Skeletal muscle cell (primary cell): ENCODE results near the gene UBL7.
A peak's percentile ranks its signal among the peaks of the same experiment; 100 is the strongest.

Experiments used
- DNase-seq: peaks from one replicate; pipeline ENCODE4 v3.0.0-alpha.2; 2010; ENCODE audit warnings: low read depth
- H3K4me3 ChIP-seq: 2 replicates; pipeline ENCODE4 v1.5.1; 2011; ENCODE audit warnings: low read depth, mild to moderate bottlenecking, control low read depth, low read length, moderate library complexity

The UBL7 gene

DNA sequence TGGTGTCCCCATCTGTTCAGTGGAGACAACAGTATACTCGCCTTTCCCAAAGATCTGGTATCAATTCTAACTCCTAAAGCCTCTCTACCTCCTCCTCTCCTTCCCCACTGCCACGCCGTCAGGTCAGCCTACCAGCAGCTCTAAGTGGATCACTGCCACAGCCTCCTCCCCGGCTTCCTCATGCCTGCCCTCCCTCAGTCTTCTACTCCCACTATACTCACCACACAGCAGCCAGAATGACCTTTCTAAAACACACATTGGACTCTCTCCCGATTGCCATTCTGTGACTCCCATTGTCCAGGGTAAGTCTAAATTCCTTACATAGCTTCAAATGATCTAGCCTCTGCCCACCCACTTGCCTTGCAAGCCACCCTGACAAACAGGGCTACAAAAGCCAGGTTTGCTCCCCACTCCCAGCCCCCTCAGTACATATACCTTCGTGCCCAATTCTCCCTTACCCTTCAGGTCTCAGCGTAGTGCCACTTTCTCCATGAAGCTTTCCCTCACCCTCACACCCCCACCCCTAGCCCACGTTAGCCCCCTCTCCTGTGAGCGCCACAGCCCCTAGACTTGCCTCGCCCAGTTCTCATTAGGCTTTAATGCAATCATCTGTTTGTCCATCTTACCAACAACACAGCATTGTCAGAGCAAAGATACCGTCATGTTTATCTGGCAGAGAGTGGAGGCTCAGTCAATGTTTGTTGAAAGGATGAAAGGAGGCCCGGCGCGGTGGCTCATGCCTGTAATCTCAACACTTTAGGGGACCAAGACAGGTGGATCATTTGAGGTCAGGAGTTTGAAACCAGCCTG, 17.7 kb downstream of the UBL7 start:
- no peak for DNase-seq
- no peak overlapping the region for H3K4me3 ChIP-seq

DNA sequence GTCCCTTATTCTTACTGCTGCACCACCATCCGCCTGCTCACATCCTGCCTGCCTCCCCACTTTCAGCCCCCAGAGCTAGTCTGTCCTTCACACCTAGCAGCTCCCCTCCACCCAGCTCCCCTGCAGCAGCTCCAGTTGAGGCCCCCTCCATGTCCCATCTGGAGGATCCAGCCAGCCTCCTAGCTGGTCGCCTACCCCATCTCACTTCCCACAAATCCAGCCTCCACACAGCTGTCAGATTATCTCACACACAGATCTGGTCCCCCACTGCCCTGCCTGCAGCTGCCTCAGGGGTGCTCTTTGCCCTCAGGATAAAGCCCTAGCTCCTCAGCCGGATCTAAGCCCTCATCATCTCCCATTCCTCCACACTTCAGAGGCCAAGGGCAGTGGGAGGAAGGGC, 18.4 kb downstream of the UBL7 start:
- H3K4me3 ChIP-seq: no peak overlapping the region

DNA sequence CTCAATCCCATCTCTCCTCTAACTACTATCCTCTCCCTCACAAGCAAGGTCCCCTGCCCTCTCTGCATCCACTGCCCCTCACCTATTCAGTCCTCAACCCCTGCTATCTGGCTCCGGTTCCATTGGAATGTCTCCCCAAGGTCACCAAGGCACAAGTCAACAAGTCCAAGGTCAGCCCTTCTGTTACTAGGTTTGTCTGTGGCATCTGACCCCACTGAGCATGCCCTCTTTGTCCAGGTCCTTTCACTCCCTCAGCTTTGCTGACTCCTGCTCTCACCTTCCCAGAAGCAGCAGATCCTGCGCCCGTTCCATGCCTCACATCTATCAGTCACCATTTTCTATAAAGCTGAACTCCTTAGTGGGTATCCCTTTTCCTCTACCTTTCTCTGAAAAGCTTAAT, 18.9 kb downstream of the UBL7 start:
- no peak overlapping the region for H3K4me3 ChIP-seq
- no peak for DNase-seq

More for the DNA sequence above, 18.4 kb downstream of the UBL7 start:
- DNase-seq: no peak

DNA sequence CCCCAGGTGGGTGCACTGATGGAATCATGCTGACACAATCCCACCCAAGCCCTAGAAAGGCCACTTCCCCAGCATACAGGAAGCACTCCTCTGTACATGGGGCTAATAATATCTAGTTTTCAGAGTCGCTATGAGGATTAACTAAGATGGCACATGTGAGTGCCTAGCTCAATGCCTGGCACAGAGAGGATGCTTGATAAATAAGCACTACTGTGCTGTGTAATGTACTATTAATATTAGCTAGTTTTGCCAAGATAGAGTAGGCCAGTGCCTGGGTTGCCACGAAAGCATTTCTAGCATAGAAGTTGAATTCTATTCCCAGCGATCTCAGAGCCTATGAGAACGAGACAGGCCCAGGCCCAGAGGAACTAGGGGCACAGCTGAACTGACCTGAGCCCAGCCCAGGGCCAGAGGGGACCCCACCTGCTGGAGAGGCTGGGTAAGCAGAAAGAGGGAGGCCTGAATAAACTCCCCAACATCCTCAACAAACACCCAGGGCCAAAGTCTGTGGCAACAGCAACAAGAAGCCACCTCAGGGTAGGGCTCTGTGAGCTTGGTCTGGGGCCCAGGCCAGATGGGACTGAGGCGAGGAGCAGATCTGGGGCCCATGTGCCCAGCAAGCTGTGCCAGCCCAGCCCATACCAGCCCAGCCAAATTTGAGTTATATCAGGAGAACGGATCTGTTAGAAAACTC, 19.6 kb downstream of the UBL7 start:
- no peak for DNase-seq

DNA sequence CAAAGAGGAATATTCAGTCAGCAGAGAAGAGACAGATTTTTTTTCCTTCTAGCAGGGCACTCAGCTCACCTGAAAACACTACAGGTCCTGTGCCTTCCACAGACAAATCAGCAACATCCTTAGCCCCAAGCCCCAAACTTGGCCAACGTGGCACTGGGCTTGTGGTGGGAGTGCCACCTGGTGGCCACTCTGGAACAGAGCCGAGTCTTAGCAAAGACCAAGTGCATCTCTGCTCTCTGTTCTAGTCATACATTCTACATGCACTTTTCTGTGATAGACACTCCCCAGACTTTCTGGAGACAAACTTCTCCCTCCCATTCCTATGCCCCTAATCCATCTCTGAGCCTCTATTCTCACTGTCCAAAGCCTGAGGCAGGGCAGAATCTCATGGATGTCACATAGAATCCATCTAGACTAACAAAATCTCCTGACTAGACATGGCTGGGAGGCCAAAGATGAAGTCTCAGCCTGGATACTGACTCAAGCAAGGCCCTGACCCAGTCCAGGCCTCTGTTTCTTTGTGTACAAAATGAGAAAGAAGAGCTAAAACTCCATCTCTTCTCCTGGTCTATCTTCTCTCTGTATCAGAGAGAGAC, 22.1 kb downstream of the UBL7 start:
- no peak for DNase-seq
- no peak overlapping the region for H3K4me3 ChIP-seq

More for the DNA sequence above, 19.6 kb downstream of the UBL7 start:
- H3K4me3 ChIP-seq: no peak overlapping the region

DNA sequence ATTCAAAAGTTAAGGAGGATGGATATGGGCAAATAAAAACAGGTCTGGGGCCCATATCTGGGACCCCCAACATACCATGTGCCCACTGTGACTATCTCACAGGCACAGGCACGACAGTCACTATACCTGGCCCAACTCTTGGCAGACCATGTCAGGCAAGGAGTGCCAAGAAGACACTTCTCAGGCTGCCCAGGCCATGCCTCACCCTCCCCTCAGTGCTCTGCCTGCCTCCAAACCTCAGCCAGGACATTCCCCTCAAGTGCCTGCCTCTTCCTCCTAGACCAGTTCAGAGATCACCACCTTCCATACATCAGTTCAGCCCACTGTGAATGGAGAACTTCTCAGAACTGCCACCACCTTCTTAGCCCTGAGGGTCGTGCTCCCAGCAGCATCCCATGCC, 22.8 kb downstream of the UBL7 start:
- no peak for DNase-seq
- no peak overlapping the region for H3K4me3 ChIP-seq

DNA sequence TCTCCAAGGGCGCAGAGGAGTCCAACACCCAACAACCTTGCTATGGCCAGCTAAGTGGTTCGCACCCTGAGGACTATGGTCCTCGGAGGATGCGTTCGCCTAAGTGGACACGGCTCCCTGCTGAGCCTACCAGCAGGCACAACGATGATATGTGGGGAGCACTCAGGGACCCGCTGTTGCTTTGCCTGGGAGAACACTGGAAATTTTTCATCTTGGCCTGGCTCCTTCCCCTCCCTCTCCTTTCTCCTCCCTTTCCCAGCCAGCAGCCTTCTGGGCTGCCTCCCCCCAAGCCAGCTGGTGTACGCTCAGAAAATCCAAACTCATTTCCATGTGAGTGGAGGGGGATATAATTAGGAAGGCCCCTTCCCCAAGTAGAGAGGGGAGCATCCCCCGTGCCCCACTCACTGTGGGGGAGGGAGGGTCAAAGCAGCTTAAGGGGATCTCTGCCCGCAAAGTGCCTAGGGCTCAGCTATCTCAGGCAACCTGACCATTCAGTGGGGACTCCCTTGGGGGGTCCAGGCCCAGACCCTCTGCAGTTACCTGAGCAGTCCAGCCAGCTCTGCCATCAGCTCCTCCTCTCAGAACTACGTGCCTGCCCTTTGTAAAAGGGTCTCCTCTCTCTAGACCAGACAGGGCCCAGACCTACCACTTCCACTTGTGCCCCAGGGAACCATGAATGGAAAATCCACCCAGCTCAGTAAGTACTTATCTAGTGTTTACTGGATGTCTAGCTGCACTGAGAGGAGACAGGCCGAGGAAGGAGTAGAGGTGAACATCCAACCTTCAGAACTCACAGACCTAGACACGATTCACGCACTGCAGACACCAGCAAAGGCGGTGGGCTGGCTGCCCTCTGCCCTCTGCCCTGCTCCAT, 26.5 kb downstream of the UBL7 start:
- H3K4me3 ChIP-seq: peak overlapping the region; percentile 87
- no peak for DNase-seq

DNA sequence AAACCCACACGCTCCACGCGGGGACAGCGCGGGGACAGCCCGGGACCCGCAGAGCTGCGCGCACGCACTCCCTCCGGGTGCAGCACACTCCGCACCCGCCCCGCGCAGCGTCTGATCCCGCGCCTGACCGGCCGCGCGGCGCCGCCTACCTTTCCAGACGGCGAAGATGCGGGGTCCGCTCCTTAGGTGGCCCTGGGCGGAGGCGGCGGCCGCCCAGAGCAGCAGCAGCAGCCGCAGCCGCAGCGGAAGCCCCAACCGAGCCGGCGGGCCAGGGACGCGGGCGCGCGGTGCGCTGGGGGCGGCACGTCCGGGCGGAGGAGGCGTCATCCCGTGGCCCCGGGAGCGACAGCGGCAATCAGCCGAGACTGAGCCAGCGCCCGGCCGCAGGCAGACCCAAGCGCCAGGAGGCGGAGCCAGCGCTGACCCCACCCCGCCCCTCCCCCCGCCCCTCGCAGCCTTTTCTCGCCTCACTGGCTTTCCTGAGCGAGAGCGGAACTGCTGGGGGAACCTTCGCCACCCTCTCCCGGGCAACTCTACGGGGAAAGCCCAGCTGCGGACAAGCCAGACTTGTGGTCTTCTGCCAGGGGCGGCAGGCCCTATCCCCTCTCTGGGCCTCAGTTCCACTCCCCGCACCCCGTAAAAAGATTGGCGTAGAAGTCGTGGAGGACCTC, 27.2 kb downstream of the UBL7 start, which contains the start of gene SEMA7A:
TSS of gene SEMA7A (minus strand) at position 367 of the 671 bp plus-strand sequence. CDS start at position 327, 40 bp downstream.
- peak; percentile 39 for DNase-seq
- H3K4me3 ChIP-seq: peak within 1 kb of the TSS; percentile 87

DNA sequence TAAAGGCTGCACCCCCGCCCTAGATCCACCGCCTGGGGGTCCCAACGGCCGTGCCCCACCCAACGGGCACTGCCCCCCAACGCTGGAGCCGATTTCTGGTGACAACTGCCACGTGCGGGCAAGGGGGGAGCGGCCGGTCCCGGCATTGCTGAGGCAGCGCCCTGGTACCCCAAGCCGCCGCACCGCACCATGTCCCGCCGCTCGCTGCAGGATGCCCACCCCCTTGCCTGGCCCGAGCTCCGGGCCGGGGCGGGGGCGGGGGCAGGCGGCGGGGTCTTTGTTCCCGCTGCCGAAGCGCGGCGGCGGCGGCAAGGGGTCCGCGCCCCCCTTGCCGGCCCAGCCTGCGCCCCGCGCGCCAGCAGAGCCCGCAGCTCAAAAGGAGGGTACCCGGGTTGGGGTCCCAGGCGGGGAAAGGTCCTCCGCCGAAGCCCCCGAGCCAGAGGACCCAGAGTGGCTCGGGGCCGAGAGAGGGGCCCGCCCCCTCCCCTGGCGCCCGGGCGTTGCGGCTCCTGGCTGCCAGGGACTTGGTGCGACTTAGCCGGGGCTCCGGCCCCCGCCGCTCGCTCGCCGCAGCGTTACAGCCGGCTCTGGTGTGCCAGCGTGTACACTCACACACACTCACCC, 27.9 kb downstream of the UBL7 start:
- peak overlapping the region; percentile 87 for H3K4me3 ChIP-seq
- DNase-seq: no peak

DNA sequence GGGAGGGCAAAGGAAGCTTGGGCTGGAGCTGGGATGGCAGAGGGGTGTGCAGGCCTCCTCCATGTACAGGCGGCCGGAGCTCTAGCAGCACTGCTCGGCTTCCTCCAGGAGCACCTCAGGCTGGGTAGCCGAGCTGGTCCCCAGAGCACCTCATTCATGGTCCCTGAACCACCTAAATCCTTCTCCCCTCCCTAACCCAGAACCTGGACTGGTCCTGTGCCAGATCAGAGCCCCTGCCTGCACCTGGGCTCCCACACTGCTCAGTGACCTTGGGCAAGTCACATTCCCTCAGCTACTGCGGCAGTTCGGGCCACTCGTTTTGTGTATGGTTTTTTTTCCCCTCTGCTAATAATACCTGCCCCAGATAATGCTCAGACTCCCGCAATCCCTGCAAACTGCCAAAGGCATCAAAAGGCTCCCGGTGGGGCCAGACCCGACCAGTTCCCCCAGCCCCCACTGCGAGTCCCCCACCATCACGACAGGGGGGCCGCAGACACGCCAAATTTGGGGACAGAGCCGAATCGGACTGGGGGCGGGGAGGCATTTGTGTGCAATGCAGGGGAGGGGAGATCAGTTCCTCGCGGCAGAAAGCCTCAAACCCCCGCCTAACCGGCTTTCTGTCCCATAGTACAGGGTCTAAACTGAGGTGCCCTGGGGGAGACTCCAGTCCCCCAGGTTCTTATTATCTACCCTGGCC, 28.5 kb downstream of the UBL7 start:
- DNase-seq: no peak
- H3K4me3 ChIP-seq: peak overlapping the region; percentile 87

DNA sequence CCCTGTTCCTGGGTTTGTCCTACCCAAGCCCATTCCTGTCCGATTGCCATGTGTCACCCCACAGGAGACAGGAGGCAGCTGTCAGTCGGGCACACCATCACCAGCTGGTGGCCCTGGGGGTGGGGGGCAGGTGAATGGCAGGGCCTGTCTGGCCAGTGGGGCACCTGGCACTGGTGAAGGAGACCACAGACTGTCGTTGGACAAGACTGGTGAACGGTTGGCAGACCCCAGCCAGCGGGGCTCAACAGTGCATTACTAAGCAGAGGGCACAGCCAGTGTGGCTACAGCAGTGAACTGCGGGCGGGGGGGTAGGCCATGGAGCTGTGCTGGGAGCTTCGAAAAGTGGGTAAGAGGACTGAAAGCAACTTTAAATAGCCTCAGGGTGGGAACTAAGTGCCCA, 29.3 kb downstream of the UBL7 start:
- peak overlapping the region; percentile 87 for H3K4me3 ChIP-seq

DNA sequence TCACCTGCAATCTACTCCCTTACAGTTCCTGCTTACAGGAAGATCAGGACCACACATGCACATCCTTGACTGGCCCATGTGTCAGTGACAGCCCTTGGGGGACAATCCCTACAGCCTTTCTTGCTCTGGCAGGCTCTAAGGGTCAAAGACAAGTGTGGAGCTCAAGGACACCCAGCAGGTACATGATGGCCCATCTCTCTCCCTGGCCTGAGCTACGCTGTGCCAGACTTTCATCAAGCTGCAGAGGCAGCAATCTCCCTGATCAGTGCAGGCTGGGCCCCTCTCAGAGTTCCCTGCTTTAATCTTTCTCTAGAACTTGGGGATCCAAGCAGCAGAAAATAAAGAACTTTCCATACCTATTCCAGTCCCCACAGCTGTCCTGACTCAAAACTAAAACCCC, 29.8 kb downstream of the UBL7 start:
- H3K4me3 ChIP-seq: peak overlapping the region; percentile 87
- no peak for DNase-seq

More for the DNA sequence above, 29.3 kb downstream of the UBL7 start:
- no peak for DNase-seq

DNA sequence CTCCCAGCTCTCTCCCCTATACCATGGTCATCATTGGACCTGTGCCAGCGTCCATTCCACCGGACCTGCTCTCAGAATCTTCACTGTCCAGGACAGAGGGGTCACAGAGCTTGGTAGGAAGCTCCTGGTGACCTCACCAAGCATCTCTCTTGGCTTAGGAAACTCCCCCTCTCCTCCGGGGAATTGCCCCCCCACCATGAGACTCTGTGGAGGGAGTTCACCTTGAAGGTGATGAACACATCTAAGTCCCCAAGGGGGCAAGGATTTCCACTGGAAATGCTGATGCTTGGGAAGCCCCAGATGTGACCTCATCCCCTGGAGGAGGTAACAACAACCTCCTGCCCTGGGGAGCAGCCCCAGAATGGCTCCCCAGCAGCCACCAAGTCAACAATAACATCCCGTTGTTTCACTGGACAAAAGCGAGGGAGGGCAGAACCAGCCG, 30.4 kb downstream of the UBL7 start:
- no peak overlapping the region for H3K4me3 ChIP-seq
- no peak for DNase-seq

DNA sequence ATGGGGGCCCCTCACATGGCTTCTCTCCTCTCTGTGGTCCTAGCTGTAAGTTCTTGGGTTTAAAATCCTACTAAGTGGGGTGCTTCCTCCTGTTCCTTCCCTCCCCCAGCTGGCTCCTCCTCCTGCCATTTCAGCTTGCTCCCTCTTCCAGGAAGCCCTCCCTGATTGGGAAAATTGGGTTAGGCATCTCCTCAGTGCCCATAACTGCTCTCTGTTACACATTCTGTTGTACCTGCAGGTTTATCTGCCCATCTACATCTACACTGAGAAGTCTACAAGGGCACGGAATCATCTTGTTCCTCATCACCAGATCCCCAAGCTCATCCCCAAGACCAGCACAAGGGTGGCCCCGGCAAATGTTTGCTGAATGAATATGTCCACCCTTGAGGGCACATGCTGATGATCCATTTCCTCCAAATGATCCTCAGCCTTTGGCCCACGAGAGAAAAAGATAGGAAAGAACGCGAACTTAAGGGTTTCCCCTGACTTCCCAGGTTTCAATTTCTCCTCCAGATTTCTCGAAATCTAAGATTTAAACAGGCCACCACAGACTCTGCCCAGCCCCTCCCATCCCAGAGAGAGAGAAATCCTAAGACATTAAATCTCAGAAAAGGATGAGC, 31.1 kb downstream of the UBL7 start:
- H3K4me3 ChIP-seq: no peak overlapping the region
- DNase-seq: no peak

DNA sequence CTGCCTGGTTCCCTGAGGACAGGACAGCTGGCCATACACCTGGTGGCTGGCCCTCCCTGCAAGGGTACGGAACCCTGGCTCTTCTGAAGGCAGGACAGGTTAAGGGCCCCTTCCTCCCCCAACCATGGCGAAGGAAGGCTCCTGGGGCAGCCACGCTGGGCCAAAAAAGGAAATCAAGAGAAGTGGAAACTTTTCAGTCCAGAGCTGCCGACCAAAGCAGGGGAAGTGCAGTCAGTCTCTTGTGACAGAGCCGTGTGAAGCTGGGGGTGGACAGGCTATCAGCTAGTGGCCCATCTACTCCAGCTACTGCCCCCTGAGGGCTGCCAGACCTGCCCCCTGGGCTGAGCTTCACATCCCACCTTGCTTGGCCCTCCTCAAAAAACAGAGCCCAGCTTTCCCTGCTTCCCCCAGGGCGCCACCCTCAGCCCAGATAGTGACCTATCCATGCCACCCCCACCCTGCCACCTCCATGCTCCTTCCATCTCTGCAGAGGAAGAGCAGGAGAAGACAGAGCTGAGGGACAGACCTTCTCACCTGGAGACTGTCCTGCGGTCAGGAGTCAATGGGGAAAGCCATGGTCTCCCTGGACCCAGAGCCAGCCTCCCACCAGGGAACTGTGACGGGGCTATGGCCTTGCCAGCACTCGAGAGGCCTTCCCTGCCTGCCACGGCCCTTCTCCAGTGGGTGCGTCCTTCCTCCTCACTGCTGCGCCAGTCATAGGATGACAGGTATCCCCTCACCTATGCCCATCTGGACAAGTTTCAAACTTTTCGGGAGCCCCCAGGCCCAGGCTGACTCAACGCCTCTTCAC, 31.8 kb downstream of the UBL7 start:
- H3K4me3 ChIP-seq: no peak overlapping the region

DNA sequence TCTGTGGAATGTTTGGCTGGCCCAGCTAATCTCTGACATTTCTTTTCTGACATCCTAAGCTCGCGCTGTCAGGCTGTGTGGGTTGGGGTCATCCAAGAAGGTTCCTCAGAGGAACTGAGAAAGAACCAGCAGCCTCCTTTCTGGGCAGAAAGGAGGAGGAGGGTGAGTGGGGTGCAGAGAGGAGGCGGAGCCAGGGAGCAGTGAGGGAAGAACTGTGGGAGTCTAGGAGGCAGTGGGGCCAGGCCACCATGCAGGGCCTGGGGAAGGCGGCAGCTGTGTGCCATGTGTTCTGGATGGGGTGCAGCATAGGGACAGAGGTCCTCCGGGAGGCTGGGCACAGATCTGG, 32.5 kb downstream of the UBL7 start:
- H3K4me3 ChIP-seq: no peak overlapping the region
- no peak for DNase-seq

More for the DNA sequence above, 31.8 kb downstream of the UBL7 start:
- DNase-seq: no peak
